HG03565 (cell line): ENCODE results near the gene INS.
"Not testable (repeated sequence)": the region's sequence is repeated elsewhere in the genome, so short reads cannot be mapped to it uniquely, and the experiment has no call there.

ENCODE experiments used
- ATAC-seq: cut with Tn5 transposase; IDR thresholded peaks from one replicate; pipeline ENCODE4 v1.9.1; 2021; ENCODE audit warnings: mild to moderate bottlenecking, moderate library complexity; ENCODE audit not compliant: unreplicated experiment

The INS gene

GRCh38 chr11:2135018-2135569 lies 25.9 kb downstream of the INS start:
- ATAC-seq, result no peak

GRCh38 chr11:2134022-2135010 lies 26.7 kb downstream of the INS start:
- ATAC-seq, result no peak

GRCh38 chr11:2133241-2134021 lies 27.6 kb downstream of the INS start:
- no peak for ATAC-seq

DNA sequence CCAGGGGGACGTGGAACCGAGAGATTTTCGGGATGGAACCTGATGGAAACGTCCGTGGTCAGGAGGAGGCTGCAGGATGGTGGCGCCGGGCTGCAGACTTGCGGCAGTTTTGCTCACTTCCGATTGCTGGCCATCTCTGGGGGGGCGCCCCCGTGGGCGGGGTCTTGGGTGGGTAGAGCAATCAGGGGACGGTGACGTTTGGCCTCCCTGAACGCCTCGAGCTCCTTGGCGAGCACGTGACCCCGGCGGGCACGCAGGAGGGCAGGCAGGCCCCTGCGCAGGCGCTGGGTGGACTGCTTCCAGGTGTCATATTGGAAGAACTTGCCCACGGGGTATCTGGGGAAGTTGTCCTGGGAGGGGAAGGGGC lies 28.2 kb downstream of the INS start:
- ATAC-seq, result no peak

GRCh38 chr11:2132246-2132645 lies 28.8 kb downstream of the INS start:
- ATAC-seq, result no peak

DNA sequence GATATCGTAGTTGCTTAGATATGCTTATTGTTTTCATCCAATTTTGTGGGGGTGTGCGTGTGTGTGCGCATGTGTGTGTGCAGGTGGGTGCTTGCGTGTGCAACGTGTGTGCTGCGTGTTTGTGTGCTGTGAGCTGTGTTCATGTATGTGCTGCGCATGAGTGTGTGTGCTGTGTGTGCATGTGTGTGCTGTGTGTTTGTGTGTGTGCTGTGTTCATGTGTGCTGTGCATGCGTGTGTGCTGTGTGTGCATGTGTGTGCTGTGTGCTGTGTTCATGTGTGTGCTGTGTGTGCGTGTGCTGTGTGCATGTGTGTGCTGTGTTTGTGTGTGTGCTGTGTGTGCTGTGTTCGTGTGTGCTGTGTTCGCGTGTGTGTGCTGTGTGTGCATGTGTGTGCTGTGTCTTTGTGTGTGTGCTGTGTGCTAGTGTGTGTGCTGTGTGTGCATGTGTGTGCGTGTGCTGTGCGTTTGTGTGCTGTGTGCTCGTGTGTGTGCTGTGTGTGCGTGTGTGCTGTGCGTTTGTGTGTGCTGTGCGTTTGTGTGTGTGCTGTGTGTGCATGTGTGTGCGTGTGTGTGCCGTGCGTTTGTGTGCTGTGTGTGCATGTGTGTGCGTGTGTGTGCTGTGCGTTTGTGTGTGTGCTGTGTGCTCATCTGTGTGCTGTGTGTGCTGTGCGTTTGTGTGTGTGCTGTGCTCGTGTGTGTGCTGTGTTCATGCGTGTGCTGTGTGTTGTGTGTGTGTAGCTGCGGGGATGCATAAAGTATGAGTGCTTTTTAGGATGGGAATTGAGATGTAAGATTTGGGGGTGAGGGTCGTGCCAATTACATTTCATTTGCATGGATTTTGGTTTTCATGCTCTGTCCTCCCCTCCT lies 29.4 kb downstream of the INS start:
- no peak for ATAC-seq

- no peak for ATAC-seq
These were observed 30.1 kb downstream of the INS start for GRCh38 chr11:2130881-2131352.

DNA sequence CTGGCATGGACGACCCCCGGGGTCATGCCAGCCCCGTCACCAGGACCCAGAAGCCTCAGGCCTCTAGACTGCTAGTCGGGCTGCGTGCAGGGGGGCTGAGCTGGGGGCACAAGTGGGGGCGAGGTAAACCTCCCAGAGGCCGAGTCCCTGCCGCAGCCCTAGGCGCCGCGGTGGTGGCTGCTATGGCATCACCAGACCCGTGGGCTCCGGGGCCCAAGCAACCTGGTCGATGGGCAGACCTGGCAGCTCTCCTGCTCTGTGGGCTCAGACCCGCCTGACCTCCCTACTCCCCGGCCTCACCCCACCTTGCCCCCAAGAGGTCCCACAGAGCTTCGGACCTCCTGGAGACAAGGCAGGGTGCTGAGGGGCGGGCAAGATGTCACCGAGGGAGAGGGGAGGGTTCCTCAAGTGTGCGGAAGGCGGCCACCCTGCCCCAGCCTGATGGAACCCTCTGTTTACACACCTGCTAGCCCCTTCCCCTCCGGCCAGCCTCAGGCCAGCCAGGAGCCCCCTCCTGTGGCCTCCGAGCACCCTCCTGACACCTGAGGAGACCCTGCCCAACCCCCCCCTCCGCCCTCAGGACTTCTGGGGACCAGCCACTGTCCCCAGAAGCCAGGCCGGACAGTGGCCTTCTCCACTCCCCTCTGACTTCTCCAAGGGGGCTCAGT lies 31.2 kb downstream of the INS start:
- ATAC-seq, result no peak

DNA sequence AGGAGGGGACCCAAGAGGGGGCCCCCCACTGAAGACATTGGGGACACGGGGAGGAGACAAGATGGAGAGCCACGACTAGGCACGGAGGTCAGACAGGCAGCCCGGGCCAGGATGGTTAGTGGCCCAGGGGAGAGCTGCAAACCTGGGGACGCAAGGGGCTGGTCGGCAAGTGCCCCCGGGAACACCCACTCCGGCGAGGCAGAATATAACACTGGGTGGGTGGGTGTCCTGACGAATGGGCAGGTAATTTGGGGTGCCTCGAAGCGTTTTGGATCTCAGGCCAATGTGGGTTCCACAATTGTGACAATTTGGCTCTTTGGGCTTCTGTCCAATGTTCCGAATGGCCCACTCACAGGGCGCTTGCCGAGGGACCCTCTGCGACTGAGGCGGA lies 31.7 kb downstream of the INS start:
- ATAC-seq, result no peak

DNA sequence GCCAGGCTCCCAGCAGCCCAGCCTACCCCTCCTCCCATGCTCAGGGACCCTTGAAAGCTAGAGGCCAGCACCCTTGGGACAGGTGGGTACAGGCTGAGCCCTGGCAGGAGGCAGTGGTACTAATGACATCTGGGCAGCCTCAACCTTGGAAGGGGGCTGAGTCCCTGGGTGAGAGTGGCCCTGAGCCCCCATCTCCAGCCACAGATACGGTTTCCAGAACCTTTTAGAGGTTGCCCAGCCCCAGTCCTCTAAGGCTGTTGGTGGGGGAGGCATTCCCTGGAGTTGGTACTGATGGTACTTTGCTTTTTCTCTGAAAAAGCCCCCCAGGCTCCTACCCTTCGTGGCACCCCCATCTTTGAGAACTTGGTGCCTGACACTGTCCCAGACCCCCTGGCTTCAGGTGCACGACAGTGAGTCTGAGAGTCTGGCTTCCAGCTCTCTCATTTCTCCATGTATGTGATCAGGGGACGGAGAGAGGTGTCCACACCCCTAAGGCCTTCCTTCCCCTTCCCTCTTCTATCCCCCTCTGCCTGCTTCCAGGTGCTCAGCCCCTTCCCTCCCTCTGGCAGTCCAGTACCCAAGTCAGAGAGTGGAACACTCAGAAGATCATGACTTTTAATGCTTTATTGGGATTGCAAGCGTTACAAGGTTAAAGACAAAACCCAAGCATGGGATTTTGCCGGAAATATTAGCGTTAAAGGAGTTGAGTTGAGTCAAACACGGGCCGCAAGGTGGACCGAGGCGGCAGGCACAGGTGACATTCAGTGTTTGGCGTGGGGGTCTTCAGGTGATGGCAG lies 32.3 kb downstream of the INS start:
- ATAC-seq, result no peak

DNA sequence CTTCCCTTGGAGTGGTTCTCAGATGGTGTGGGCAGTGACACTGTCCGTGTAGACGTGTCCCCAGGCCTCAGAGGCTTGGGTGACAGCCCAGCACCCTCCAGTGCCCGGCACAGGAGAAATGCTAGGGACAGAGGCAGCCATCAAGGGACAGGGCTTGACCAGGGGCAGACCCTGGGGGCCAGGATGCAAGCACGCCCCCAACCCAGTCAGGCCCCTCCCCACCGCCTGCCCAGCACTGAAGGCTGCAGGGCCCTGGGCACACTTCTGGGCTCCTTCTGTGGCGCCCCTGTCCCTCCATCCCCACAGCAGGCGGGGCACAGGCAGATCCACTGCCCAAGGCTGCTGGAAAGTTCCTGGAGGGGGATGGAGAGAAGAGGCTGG lies 32.9 kb downstream of the INS start:
- ATAC-seq, result no peak

GRCh38 chr11:2127482-2128129 lies 33.4 kb downstream of the INS start:
- no peak for ATAC-seq

GRCh38 chr11:2126520-2127085 lies 34.4 kb downstream of the INS start:
- no peak for ATAC-seq

DNA sequence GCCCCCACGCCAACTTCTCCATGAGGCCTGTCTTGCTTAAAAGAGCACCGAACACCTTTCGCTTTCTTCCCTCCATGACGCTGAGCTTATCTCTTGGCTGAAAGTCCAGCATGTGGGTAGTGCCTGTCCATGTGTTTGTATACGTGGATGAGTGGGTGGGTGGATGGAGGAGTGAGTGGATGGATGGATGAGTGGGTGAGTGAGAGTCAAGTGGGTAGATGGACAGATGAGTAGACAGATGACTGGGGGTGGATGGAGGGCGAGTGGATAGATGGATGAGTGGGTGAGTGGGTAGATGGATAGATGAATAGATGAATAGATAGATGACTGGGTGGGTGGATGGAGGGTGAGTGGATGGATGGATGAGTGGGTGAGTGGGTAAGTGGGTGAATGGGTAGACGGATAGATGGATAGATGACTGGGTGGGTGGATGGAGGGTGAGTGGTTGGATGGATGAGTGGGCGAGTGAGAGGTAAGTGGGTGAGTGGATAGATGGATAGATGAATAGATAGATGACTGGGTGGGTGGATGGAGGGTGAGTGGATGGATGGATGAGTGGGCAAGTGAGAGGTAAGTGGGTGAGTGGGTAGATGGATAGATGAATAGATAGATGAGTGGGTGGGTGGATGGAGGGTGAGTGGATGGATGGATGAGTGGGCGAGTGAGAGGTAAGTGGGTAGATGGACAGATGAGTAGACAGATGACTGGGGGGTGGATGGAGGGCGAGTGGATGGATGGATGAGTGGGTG lies 36.1 kb downstream of the INS start:
- ATAC-seq, result not testable (repeated sequence)

DNA sequence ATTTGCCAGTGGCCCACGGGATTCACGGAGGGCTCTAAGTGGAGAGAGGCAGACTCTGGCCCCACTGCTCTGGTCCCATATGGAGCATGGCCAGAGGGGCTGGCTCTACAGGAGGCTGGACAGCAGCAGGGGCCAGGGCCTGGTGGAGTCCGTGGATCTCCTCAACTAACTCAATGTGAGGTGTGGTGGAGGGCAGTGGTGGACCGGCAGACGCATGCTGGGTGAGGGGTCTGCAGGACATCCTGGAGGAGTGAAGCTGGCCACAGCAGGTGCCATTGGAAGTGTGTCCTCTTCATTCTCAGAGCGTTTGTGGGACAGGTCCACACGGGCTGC lies 37.4 kb downstream of the INS start:
- ATAC-seq, result no peak

- no peak for ATAC-seq
These were observed 37.9 kb downstream of the INS start for GRCh38 chr11:2122907-2123627.

GRCh38 chr11:2122222-2122906 lies 38.6 kb downstream of the INS start:
- ATAC-seq, result no peak
